Measurements from ENCODE around the gene SNAP47.
A peak's percentile ranks its signal among the peaks of the same experiment; 100 is the strongest.

SNAP47 gene

DNA sequence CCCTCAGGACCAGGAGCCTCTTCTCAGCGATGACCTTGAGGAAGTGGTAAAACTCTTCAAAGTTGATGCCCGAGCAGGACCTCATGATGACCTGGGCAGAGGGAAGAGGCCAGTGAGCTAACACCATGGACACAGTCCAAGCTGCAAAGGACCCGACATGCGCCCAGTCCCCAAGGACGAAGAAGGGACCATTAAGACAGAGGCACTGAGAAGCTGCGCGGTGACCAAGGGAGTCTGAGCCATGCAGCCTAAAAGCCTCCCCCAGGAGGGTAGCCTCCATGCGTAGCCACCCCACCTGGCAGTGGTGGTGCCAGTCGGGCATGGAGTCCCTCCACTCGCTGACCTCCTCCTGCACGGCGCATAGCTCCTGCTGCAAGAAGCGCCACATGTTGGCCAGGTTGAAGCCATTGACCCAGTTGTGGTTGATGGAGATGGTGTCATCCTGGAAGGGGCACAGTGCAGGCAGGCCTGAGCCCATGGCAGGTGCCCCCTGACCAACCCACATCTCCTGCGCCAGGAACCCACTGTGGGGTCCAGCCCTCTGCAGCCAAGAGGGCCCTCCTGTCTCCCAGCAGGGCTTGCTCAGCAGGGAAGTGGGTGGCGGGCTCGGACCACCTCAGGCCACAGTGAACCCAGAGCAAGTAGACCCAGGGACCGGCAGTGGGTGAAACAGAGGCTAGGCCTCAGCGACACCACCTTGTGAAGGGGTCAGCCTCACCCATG is 2.5 kb upstream of the SNAP47 start:
- TF ChIP-seq POLR2AphosphoS5 (IDR thresholded peaks at IDR 0.05; ENCODE audit: low read depth): no peak
- no peak for TF ChIP-seq SPI1 (IDR thresholded peaks at IDR 0.05; ENCODE audit: borderline replicate concordance, low read depth)
- no peak for TF ChIP-seq GABPA (IDR thresholded peaks at IDR 0.05; ENCODE audit: low read depth)
- TF ChIP-seq, protein P1, sequence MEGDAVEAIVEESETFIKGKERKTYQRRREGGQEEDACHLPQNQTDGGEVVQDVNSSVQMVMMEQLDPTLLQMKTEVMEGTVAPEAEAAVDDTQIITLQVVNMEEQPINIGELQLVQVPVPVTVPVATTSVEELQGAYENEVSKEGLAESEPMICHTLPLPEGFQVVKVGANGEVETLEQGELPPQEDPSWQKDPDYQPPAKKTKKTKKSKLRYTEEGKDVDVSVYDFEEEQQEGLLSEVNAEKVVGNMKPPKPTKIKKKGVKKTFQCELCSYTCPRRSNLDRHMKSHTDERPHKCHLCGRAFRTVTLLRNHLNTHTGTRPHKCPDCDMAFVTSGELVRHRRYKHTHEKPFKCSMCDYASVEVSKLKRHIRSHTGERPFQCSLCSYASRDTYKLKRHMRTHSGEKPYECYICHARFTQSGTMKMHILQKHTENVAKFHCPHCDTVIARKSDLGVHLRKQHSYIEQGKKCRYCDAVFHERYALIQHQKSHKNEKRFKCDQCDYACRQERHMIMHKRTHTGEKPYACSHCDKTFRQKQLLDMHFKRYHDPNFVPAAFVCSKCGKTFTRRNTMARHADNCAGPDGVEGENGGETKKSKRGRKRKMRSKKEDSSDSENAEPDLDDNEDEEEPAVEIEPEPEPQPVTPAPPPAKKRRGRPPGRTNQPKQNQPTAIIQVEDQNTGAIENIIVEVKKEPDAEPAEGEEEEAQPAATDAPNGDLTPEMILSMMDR (IDR thresholded peaks at IDR 0.05; ENCODE audit: insufficient read depth, low read length): no peak
- TF ChIP-seq, protein P2, sequence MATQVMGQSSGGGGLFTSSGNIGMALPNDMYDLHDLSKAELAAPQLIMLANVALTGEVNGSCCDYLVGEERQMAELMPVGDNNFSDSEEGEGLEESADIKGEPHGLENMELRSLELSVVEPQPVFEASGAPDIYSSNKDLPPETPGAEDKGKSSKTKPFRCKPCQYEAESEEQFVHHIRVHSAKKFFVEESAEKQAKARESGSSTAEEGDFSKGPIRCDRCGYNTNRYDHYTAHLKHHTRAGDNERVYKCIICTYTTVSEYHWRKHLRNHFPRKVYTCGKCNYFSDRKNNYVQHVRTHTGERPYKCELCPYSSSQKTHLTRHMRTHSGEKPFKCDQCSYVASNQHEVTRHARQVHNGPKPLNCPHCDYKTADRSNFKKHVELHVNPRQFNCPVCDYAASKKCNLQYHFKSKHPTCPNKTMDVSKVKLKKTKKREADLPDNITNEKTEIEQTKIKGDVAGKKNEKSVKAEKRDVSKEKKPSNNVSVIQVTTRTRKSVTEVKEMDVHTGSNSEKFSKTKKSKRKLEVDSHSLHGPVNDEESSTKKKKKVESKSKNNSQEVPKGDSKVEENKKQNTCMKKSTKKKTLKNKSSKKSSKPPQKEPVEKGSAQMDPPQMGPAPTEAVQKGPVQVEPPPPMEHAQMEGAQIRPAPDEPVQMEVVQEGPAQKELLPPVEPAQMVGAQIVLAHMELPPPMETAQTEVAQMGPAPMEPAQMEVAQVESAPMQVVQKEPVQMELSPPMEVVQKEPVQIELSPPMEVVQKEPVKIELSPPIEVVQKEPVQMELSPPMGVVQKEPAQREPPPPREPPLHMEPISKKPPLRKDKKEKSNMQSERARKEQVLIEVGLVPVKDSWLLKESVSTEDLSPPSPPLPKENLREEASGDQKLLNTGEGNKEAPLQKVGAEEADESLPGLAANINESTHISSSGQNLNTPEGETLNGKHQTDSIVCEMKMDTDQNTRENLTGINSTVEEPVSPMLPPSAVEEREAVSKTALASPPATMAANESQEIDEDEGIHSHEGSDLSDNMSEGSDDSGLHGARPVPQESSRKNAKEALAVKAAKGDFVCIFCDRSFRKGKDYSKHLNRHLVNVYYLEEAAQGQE (IDR thresholded peaks at IDR 0.05; ENCODE audit: insufficient replicate concordance, low read depth): no peak
- Histone ChIP-seq H3K4me3 (replicated peaks; ENCODE audit: insufficient read depth, low read length) (no peak overlapping the region), H3K27ac (replicated peaks) (no peak overlapping the region), H3K27me3 (ENCODE audit: insufficient read depth, poor library complexity, severe bottlenecking) (no peaks in the 10 kb centered on the region)
- no peak for DNase-seq (ENCODE audit: low read depth in 1 of 2, low spot score in 1 of 2)

DNA sequence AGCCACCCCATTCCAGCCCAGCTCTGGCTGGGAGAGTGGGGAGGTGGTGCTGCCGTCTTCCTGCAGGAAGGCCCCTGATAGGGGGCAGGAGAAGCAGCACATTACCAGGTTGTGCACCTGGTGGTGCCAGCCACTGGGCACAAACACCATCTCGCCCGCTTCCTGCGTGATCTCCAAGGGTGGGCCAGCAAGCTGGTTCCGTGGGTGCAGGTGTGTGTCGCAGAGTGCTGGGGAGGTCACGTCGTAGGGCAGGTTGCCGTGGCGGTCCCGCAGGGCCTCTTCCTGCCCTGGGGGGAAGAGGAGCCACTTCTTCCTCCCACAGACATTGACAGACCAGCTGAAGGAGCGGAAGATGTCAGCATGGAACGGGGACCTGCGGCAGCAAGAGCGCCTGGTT is 1.9 kb upstream of the SNAP47 start:
- TF ChIP-seq POLR2AphosphoS5 (IDR thresholded peaks at IDR 0.05; ENCODE audit: low read depth) (no peak), GABPA (IDR thresholded peaks at IDR 0.05; ENCODE audit: low read depth) (no peak), SPI1 (IDR thresholded peaks at IDR 0.05; ENCODE audit: borderline replicate concordance, low read depth) (no peak)
- TF ChIP-seq, protein P1 (IDR thresholded peaks at IDR 0.05; ENCODE audit: insufficient read depth, low read length): no peak
- TF ChIP-seq, protein P2 (IDR thresholded peaks at IDR 0.05; ENCODE audit: insufficient replicate concordance, low read depth): no peak
- no peak for DNase-seq (ENCODE audit: low read depth in 1 of 2, low spot score in 1 of 2)
- H3K4me3 ChIP-seq (replicated peaks; ENCODE audit: insufficient read depth, low read length): no peak overlapping the region
- no peak overlapping the region for H3K27ac ChIP-seq (replicated peaks)
- H3K27me3 ChIP-seq (ENCODE audit: insufficient read depth, poor library complexity, severe bottlenecking): no peaks in the 10 kb centered on the region

DNA sequence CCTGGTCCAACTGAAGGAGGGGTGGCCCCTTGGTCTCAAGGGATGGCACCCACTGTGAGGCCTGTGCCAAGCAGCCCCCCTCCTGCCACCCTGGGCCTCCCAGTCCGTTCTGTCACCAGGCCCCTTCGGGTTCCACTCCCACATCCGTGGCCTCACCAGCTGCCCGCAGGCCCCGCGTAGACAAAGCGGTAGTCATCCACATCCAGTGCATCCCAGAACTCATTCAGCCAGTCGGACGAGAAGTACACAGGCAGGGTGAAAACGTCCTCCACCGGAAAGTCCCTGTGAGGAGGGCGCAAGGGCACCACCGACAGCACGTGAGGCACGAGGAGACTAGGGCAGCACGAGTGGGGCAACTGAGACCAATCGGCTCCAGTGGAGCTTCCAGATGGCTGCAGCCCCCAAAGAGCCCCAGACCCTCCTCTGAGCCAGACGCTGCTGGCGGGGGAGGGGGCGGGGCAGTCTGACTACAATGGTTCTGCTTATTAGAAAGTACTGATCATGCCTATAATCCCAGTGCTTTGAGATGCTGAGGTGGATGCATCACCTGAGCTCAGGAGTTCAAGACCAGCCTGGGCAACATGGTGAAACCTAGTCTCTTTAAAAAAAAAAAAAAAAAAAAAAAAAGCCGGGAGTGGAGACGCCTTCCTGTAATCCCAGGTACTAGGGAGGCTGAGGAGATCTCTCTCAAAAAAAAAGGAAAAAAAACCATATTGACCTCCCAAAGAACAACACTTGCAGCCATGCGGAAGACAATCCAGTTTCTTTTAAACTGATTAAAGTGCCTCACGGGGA is 1.3 kb upstream of the SNAP47 start:
- DNase-seq (ENCODE audit: low read depth in 1 of 2, low spot score in 1 of 2): no peak
- TF ChIP-seq SPI1 (IDR thresholded peaks at IDR 0.05; ENCODE audit: borderline replicate concordance, low read depth) (no peak), GABPA (IDR thresholded peaks at IDR 0.05; ENCODE audit: low read depth) (no peak), POLR2AphosphoS5 (IDR thresholded peaks at IDR 0.05; ENCODE audit: low read depth) (no peak)
- TF ChIP-seq, protein P1 (IDR thresholded peaks at IDR 0.05; ENCODE audit: insufficient read depth, low read length): no peak
- TF ChIP-seq, protein P2 (IDR thresholded peaks at IDR 0.05; ENCODE audit: insufficient replicate concordance, low read depth): no peak
- H3K27me3 ChIP-seq (ENCODE audit: insufficient read depth, poor library complexity, severe bottlenecking): no peaks in the 10 kb centered on the region
- peak overlapping the region; percentile 78 for H3K4me3 ChIP-seq (replicated peaks; ENCODE audit: insufficient read depth, low read length)
- H3K27ac ChIP-seq (replicated peaks): peak overlapping the region; percentile 82

Measured in HL-60 (cell line).